GM12878 (cell line): ENCODE results near the gene GPBP1. TPM values are rescaled to one million over a fixed set of nuclear protein-coding genes. Genes with fewer than 3 reads are reported as not detected.

ENCODE experiments used
- ATAC-seq: fragments of 200-7000 bp; cut with Tn5 transposase; 3 replicates; pipeline ENCODE4 v1.9.1; 2020; ENCODE audit warnings: mild to moderate bottlenecking, moderate library complexity
- BruUV-seq: library from RNA; stranded (reverse); fragments of 400-500 nt; replicated peaks from 2 replicates; lab custom pipeline; 2021; lab: Mats Ljungman, UMichigan
- CTCF ChIA-PET: fragments of 300-600 bp; sonication (Branson Sonifier 250); formaldehyde crosslinking; extraction: SDS; loops from one replicate; lab custom pipeline; 2021; ENCODE audit warnings: inconsistent platforms; lab: Yijun Ruan, JAX
- POLR2A ChIA-PET: fragments of 350-600 bp; formaldehyde crosslinking; extraction: SDS; loops from one replicate; lab custom pipeline; 2021; ENCODE audit warnings: inconsistent platforms; lab: Charles Lee
- RAD21 ChIA-PET: fragments of 300-600 bp; sonication (Branson Sonifier 250); formaldehyde crosslinking; loops from one replicate; lab custom pipeline; 2023; ENCODE audit warnings: antibody characterized with exemption; ENCODE audit not compliant: unreplicated experiment; lab: Charles Lee
- SMC1A ChIA-PET: fragments of 300-600 bp; sonication (Branson Sonifier 250); formaldehyde crosslinking; loops from one replicate; lab custom pipeline; 2023; ENCODE audit not compliant: unreplicated experiment, uncharacterized antibody; lab: Charles Lee
- DNase-seq: peaks from one replicate; pipeline ENCODE4 v3.0.0-alpha.2; 2011; ENCODE audit warnings: low read depth, low spot score
- FAIRE-seq: peaks from 3 replicates; lab custom pipeline; 2011; peaks lifted over from hg19 to GRCh38; lab: Jason Lieb, UNC
- H2AFZ ChIP-seq: 2 replicates; pipeline ENCODE4 v1.6.0; 2011; ENCODE audit warnings: low read depth, low read length, control low read depth; ENCODE audit not compliant: control insufficient read depth
- H3K27ac ChIP-seq: 2 replicates; pipeline ENCODE4 v1.5.1; 2011; ENCODE audit warnings: control low read depth; ENCODE audit not compliant: control insufficient read depth, insufficient read depth
- H3K27me3 ChIP-seq, 2 experiments: replicated peaks in 1 of 2; 2 replicates each; pipeline versions ENCODE4 v1.6.0 to v1.6.1; 2011; ENCODE audit warnings: low read length in 1 of 2; ENCODE audit not compliant: control insufficient read depth in 2 of 2, insufficient read depth in 2 of 2
- H3K36me3 ChIP-seq, 2 experiments: 2 replicates each; pipeline ENCODE4 v1.5.1; 2011; ENCODE audit warnings: low read length in 1 of 2; ENCODE audit not compliant: control insufficient read depth in 2 of 2, insufficient read depth in 2 of 2
- H3K4me1 ChIP-seq: 2 replicates; pipeline ENCODE4 v1.6.1; 2011; ENCODE audit warnings: mild to moderate bottlenecking, low read length, moderate library complexity, mixed read lengths; ENCODE audit not compliant: control insufficient read depth, insufficient read depth
- H3K4me2 ChIP-seq: 2 replicates; pipeline ENCODE4 v1.6.0; 2011; ENCODE audit warnings: control low read depth; ENCODE audit not compliant: control insufficient read depth, insufficient read depth
- H3K4me3 ChIP-seq: fragments of 200-600 bp; sonication (generic); 2 replicates; pipeline ENCODE4 v1.5.1; 2016
- H3K79me2 ChIP-seq: 2 replicates; pipeline ENCODE4 v1.6.0; 2011; ENCODE audit warnings: low read length; ENCODE audit not compliant: control insufficient read depth, insufficient read depth
- H3K9ac ChIP-seq: 2 replicates; pipeline ENCODE4 v1.8.0; 2011; ENCODE audit warnings: low read length, control low read depth, mixed read lengths; ENCODE audit not compliant: control insufficient read depth, insufficient read depth
- H3K9me3 ChIP-seq: replicated peaks from 3 replicates; pipeline ENCODE4 v1.5.1; 2011; ENCODE audit warnings: mild to moderate bottlenecking, low read length; ENCODE audit not compliant: control insufficient read depth, insufficient read depth
- H4K20me1 ChIP-seq: 2 replicates; pipeline ENCODE4 v1.6.0; 2011; ENCODE audit not compliant: control insufficient read depth, insufficient read depth
- CHD1 ChIP-seq: IDR thresholded peaks from 2 replicates; pipeline ENCODE4 v1.6.1; 2012; ENCODE audit warnings: low read depth, low read length, improper control_type of control experiment
- CHD4 ChIP-seq: fragments of 200-600 bp; sonication (generic); IDR thresholded peaks from 2 replicates; pipeline ENCODE4 v1.6.1; 2016; ENCODE audit warnings: mild to moderate bottlenecking
- CREM ChIP-seq: IDR thresholded peaks from 2 replicates; pipeline ENCODE4 v1.6.1; 2014; ENCODE audit warnings: antibody characterized with exemption, low read depth
- ESRRA ChIP-seq: IDR thresholded peaks from 2 replicates; pipeline ENCODE4 v1.6.1; 2012; ENCODE audit warnings: mild to moderate bottlenecking, low read length, improper control_type of control experiment
- SKIL ChIP-seq: fragments of 450-650 bp; IDR thresholded peaks from 2 replicates; pipeline ENCODE4 v1.6.1; 2017; ENCODE audit warnings: mild to moderate bottlenecking, low read depth, inconsistent platforms; ENCODE audit not compliant: poor library complexity, severe bottlenecking
- TBL1XR1 ChIP-seq: IDR thresholded peaks from 2 replicates; pipeline ENCODE4 v1.6.1; 2012; ENCODE audit warnings: low read depth, low read length, improper control_type of control experiment
- WGBS: methylation state at CpG from one replicate; pipeline ENCODE4 v1.1.6; 2016; ENCODE audit warnings: low lambda C conversion rate; ENCODE audit not compliant: insufficient replicate concordance, insufficient coverage; ENCODE audit errors: missing lambda C conversion rate; 5-methylcytosine and 5-hydroxymethylcytosine counted together
- in situ Hi-C: fragments of 300-500 bp; cut with MboI; formaldehyde crosslinking; loops from 9 replicates; pipeline ENCODE4 v1.14.3; 2018; ENCODE audit warnings: mixed read lengths
- intact Hi-C: fragments of 100-400 bp; cut with micrococcal nuclease; formaldehyde crosslinking; loops from one replicate; pipeline ENCODE4 v1.14.2; 2022; ENCODE audit not compliant: unreplicated experiment
- polyA plus RNA-seq, 11 experiments: library from polyadenylated mRNA; depleted of rRNA in 4 of 11; unstranded in 6 of 11; stranded (reverse) in 5 of 11; fragments of >200 nt; fragmentation: Nextera tagmentation in 4 of 11; fragmentation: Illumina TruSeq in 1 of 11; extraction: Ambion mirVana in 4 of 11; extraction: Trizol in 1 of 11; gene quantifications; 1 replicate in 1 of 11; 2 replicates in 10 of 11; pipeline versions ENCODE4 v1.2.1 to v1.2.3, GENCODE V29; 2011 to 2016; ENCODE audit warnings: inconsistent platforms in 2 of 11, missing spikeins in 2 of 11, low read depth in 1 of 11
- total RNA-seq, 4 experiments: library from RNA; depleted of rRNA in 3 of 4; stranded (reverse); fragments of >200 nt in 3 of 4; fragmentation: Illumina TruSeq in 1 of 4; extraction: Trizol in 1 of 4; gene quantifications; 2 replicates each; pipeline versions ENCODE4 v1.2.1 to v1.2.3, GENCODE V29; 2013 to 2021
- TF ChIP-seq, protein P1 (sequence below): IDR thresholded peaks from 2 replicates; pipeline ENCODE4 v1.6.1; 2012; ENCODE audit warnings: low read depth, low read length, improper control_type of control experiment

The GPBP1 gene
- total and polyA plus RNA-seq, 10 of the 15 experiments (the other 5 are each of a cell fraction or from before 2014, with no cell fraction given), result 27.0 to 96.2 (median 55.4) TPM

DNA sequence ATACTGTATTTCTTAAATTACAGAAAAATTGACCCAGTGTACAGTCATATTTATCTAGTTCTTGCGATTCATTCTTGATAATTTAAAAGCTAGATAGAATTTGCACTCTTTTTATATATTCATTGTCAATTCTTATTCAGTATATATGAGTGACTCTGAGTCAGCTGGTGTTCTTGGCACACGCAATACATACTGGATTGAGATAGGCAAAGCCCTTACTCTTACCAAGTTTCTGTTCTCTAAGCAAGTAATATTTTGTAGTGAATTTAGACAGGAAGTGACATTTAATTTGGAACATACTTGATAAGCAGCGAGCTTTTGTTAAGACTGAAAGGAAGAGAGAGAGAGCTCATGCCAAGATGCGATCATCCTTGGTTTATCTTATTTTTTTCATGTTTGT is 57.7 kb downstream of the GPBP1 start:
- H3K27ac ChIP-seq, result no peak overlapping the region
- H4K20me1 ChIP-seq, result peaks cover 3% of the 10 kb centered on the region; the same call in 1 of the 2 replicates
- no peak overlapping the region for H3K4me2 ChIP-seq
- WGBS, result 93% methylated on average over 4 of the region's 4 CpGs
- FAIRE-seq (no peak), DNase-seq (no peak), ATAC-seq (no peak)
- H3K4me1 ChIP-seq, result no peaks in the 10 kb centered on the region
- CTCF ChIA-PET, result interaction anchor here (0.9 to 1.6 kb wide), 4 partner anchors 9 to 332 kb away, joined by 3 to 5 read pairs (median 3); no protein-coding TSS in a partner anchor
- peaks cover 9 to 20% of the 10 kb centered on the region in 2 experiments for H3K36me3 ChIP-seq
- POLR2A ChIA-PET, result interaction anchor here (0.5 kb wide), 1 partner anchor 902 kb away, joined by 3 read pairs; no protein-coding TSS in a partner anchor
- H2AFZ ChIP-seq, result no peak overlapping the region
- H3K79me2 ChIP-seq, result peaks cover 8% of the 10 kb centered on the region
- in situ Hi-C loops (no loop called here), intact Hi-C loops (no loop called here)
- H3K27me3 ChIP-seq, result no peaks in the 10 kb centered on the region
- no peaks in the 10 kb centered on the region; the same call in 1 of the 3 replicates for H3K9me3 ChIP-seq
- SMC1A ChIA-PET, result interaction anchor here (0.9 to 1.8 kb wide), 7 partner anchors 11 to 1229 kb away, joined by 3 to 8 read pairs (median 3); partner anchors contain the start of gene PLK2
- no peak overlapping the region for H3K4me3 ChIP-seq
- no peak for TF ChIP-seq SKIL
- no peak for TF ChIP-seq CHD4
- TF ChIP-seq, protein P1, sequence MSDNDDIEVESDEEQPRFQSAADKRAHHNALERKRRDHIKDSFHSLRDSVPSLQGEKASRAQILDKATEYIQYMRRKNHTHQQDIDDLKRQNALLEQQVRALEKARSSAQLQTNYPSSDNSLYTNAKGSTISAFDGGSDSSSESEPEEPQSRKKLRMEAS, result no peak
- no peak for TF ChIP-seq ESRRA
- TF ChIP-seq TBL1XR1, result no peak
- TF ChIP-seq CHD1, result no peak
- TF ChIP-seq CREM, result no peak
- TF ChIP-seq, all 136 proteins: peak for 0
- H3K9ac ChIP-seq, result no peak overlapping the region
- BruUV-seq, result no TSS peak
- RAD21 ChIA-PET, result no interaction called here
